Fibroblast of mammary gland (primary cell): ENCODE data around the gene THOC6.

Source experiments
- DNase-seq: peaks from one replicate; pipeline ENCODE4 v3.0.0-alpha.2; 2010; ENCODE audit warnings: low read depth
- H3K4me3 ChIP-seq: 2 replicates; pipeline ENCODE4 v1.5.1; 2011; ENCODE audit warnings: low read depth, mild to moderate bottlenecking, low read length, moderate library complexity; ENCODE audit not compliant: control insufficient read depth
- CTCF ChIP-seq: conservative IDR thresholded peaks from 2 replicates; pipeline ENCODE4 v1.5.1; 2011; ENCODE audit warnings: low read depth, low read length, inconsistent platforms; ENCODE audit not compliant: control insufficient read depth, insufficient read depth

The THOC6 gene

DNA sequence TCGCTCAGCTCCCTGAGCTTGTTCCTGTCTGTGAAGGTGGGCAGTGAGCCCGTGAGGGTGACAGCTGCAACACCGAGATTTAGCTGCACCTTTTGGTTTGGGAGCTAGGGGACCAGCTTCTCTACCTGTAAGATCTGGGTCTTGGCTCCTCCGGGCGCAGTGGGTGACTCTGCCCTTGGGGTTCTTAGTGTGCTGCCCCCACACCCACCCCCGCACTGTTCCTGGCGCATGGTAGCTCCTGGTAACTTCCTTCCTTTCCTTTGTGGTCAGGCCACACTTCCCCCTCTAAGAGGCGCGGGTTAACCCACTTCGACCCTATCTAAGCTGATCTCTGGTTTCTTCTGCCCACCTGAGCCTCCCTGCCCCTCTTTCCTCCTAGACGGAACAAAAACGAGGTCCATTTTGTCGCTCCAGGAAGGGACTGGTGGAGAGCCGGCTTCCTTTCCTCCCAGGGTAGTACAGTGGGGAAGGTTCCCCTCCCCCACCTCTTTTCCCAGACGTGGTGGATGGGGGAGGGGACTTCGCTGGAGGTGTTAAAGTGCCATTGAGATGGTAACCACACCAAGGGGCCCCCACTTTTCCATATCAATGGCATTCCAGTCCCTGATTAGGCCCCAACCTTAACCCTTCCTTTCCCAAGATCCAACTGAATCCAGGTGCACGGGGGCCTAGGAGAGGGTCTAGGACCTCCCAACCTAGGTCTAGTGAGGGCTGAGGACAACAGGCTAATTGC is 15.7 kb upstream of the THOC6 start:
- DNase-seq, result no peak
- TF ChIP-seq CTCF, result no peak
- no peak overlapping the region for H3K4me3 ChIP-seq

DNA sequence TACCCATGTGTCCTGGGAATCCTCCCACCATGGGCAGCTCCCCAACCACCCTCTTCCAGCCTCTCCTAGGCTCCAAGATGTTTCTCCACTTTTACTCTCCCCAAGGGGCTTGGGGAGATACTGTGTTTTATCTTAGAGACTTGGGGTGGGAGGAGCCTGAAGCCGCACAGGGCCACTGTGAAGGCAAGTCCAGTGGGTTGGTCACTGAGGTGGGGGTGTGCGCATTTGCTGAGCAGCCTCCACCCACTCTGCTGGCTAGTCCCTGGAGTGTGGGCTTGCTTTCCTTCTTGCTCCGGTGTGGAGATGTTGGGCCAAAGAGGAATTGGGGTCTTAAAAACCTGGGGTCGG is 15.2 kb upstream of the THOC6 start:
- no peak for TF ChIP-seq CTCF
- DNase-seq, result no peak
- H3K4me3 ChIP-seq, result no peak overlapping the region

DNA sequence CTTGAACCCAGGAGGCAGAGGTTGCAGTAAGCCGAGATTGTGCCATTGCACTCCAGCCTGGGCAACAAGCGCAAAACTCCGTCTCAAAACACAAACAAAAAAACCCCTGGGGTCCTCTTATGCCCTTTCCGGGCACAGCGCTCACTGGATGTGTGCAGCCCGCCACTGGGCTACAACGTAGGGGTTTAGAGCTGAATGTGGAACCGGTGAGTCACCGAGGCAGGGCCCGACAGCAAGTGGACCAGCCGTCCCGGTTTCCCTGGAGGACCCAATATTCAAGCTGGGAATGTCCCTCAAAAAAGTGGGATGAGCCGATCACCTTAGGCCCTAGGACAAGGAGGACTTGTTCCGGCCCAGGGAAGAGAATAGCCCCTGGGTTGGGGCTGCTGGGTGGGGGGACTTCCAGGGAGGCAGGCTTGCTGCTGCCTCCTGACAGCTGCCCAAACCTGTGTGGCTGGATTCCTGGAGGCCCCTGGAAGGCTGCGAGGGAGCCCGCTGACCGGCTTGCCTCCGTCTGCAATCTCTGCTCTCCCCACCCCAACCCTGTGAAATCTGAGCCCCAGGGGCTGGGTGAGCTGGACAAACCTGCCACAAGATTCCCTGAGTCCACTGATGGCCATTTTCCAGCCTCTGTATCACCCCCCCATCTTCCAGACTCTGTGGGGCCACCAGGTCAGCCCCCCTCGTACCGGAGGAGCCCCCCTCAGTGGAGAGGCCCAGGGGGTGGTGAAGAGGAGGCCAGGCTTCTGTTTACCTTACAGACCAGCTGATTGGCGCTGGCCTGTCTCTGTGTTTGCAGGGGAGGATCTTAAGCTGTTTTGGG is 14.1 kb upstream of the THOC6 start:
- TF ChIP-seq CTCF, result no peak
- no peak overlapping the region for H3K4me3 ChIP-seq
- DNase-seq, result no peak

GRCh38 chr16:3010510-3010909 is 13.3 kb upstream of the THOC6 start:
- no peak for DNase-seq
- H3K4me3 ChIP-seq, result no peak overlapping the region
- TF ChIP-seq CTCF, result no peak

DNA sequence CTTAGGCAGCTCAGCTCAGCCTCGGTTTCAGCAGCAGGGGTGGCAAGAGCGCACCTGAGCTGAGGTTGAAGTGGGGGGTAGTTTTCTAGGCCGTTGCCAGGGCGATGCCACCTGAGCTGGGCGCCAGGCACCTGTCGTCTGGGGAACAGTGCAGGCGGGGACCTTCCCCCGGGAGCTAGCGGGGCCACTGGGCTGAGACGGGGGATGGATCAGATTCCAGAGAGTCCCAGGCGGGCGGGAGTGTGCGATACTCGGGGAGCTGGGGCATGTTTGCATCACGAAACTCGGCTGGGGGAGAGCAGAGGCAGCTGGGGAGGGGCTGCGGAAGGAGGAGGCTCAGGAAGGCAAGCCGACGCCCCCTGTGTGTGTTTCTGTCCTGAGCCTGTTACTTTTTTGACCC is 11.6 kb upstream of the THOC6 start:
- no peak for DNase-seq
- no peak for TF ChIP-seq CTCF
- no peak overlapping the region for H3K4me3 ChIP-seq

- DNase-seq, result no peak
- no peak for TF ChIP-seq CTCF
- H3K4me3 ChIP-seq, result no peak within 1 kb of the TSS
Measured at GRCh38 chr16:3012828-3013420, 10.9 kb upstream of the THOC6 start, which contains the start of gene CLDN9. Gene CLDN9, plus strand, starts transcription at chr16:3012923. Its CDS starts 440 bp downstream, at chr16:3013363.
